Effector CD4-positive, alpha-beta T cell (primary cell): ENCODE measurements around the gene C5orf34.
"Not testable (repeated sequence)": the region's sequence is repeated elsewhere in the genome, so short reads cannot be mapped to it uniquely, and the experiment has no call there.

Experiments
- DNase-seq: peaks from one replicate; pipeline ENCODE4 v3.0.0-alpha.2; 2020
- total RNA-seq: gene quantifications from one replicate; lab custom pipeline; 2026; lab: John Stamatoyannopoulos, UW

C5orf34 gene, protein sequence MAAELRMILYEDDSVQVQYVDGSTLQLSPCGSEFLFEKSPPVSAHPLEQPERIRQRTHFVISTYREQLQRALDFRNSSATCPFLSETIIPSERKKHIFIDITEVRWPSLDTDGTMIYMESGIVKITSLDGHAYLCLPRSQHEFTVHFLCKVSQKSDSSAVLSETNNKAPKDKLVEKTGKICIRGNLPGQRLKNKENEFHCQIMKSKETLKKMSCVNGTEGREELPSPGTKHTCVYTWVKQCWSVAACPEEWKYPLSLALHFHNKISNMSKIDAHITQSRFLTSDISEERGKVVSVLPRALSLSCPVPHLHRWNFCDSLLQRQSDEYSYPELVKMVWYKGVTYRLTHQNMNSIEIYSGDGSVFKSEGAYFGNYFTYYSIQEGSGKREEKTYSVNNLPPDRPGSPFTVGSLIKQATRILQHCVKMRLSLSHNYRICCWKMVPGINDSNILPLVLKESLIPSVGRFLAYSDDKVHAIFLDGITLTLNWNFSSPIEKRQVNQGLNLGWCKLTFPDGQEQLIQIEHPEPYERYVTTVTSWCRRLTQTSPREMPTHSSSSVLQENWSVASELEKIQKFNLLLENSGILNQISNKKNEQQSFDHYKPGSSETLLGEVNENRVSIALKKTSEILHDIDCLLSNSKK
- total RNA-seq: 2.8 reads per million, percentile 9 among the genes with 10 or more reads in this experiment

DNA sequence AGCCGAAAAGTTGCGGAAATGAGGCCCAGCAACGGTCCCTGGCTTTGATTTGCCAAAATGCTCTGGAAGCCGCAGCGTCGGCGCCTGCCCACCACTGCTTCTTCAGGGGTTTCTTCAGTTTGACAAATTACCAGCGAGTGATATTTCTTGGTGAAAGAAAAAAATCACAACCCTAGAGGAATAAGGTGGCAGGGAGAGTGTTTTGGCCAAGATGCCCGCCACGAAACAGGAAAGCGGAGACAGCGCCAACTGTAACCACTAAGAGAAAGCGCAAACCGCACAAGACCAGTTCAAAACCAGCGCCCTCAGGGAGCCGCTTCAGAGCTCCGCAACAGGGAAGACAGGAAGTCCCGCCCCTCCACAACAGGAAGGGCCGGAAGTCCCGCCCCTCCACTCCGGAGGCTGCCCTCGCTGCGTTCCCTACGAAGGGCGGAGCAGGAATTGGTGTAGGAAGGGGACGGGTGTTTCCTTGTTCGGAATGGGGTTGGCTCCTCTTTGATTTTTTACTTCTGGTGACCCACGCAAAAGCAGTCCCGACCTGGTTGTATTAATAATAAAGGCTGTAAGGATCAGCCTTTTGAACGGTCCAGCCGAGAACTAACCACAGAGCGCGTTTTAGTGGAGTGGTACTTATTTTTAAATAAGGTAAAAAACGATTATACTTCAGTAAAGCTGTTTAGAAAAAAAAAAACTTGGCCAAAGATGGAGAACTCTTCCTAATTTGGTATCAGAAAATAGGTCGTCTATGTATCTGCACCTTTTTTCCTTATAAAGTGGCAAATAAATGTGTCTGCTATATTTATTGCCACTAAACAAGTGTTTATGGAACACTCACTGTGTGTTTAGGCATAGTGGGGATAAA is at the start of gene C5orf34:
Gene C5orf34 (minus strand): TSS at position 333 of the 862 bp plus-strand sequence. CDS start 5,809 bp downstream, outside the sequence.
- DNase-seq: peak; percentile 91

DNA sequence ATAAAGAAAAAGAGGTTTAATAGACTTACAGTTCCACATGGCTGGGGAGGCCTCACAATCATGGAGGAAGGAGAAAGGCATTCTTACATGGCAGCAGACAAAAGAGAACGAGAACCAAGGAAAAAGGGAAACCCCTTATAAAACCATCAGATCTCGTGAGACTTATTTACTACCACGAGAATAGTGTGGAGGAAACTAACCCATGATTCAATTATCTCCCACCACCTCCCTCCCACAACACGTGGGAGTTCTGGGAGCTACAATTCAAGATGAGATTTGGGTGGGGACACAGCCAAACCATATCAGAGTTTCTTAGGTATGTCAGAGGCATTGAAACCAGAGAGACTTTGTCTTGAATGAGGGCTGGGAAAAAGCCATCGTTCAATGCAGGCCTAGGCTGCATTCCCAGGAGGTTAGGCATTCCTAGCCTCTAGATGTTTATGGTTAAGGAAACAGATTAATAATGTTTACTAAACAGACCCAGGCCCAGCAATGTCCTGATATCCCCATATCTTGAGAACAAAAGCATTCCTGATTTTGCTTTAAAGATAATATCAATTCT is 49.4 kb upstream of the C5orf34 start:
- no peak for DNase-seq

DNA sequence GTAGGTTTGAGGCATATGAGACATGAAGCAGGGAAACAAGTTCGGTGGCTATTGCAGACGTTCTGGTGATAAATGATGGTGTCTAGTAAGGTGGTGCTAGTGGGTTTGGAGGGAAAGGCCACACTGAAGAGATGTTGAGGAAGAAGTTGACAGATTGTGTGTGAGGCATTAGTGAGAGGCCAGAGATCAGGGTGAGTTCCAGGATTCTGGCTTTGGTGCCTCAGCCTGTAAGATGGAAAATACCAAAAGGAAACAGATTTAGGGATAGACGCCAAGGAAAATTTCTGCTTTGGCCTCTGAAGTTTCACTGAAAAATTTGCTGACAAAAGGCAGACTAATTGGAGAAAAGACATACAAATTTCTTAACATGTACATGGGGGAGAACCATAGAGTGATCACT is 48.4 kb upstream of the C5orf34 start:
- DNase-seq: no peak

DNA sequence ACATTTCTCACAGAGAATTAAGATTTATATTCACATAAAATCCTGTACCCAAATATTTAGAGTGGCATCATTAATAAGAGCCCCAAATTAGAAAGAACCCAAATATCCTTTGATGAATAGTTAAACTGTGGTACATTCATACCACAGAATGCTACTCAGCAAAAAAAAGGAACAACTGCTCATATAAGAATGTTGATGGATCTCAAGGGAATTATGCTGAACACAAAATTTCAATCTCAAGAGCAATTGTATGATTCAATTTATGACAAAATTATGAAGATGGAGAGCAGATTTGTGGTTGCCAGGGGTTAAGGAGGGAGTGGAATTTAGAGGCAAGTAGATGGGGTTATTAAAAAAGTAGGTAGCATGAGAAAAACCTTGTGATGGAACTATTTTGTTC is 46.4 kb upstream of the C5orf34 start:
- no peak for DNase-seq

DNA sequence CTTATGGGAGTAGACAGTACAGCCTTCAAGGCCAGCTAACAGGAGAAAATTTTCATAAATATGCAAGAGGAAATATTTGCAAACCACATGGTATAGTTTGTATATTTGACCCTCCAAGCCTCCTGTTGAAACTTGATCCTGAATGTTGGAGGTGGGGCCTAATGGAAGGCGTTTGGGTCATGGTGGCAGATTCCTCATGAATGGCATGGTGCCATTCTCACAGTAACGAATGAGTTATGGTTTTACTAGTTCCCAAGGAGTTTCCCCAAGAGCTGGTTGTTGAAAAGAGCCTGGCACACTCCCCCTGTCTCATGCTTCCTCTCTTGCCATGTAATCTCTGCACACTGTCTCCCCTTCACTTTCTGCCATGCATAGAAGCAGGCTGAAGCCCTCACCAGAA is 45.2 kb upstream of the C5orf34 start:
- no peak for DNase-seq

DNA sequence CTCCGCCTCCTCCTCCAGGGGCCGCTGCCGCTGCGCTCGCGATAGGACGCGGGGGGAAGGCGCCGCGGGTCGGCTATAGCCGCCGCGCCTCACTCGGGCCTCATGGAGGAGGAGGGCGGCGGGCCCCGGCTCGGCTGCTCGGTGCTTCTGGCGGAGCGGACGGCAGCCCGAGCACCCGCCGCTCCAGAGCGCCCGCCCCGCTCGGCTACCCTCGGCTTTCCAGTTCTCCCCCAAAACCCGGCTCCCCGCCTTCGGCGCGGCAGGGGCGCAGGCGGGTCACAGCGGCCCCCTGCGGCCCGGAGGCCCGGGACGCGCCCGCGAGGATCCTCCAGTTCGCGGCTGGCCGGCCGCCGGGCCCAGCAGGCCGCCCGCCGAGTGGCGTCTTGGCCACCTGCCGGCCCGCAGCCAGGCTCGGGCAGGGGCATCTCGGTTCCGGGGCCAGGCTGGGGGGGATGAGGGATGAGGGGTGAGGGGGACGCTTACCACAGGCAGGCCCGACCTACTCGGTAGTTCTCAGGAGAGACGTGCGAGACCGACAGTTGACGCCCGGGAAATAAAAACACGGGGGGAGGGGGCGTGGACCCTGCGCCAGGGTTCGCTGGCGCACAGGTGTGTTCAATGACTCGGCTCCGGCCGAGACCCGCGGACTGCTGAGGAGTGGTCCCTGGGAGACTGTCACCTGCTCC is 42.1 kb upstream of the C5orf34 start, which contains the start of gene PAIP1:
Gene PAIP1 (minus strand): TSS at position 221 of the 686 bp plus-strand sequence. CDS start 231 bp downstream, outside the sequence.
- peak; percentile 76 for DNase-seq

DNA sequence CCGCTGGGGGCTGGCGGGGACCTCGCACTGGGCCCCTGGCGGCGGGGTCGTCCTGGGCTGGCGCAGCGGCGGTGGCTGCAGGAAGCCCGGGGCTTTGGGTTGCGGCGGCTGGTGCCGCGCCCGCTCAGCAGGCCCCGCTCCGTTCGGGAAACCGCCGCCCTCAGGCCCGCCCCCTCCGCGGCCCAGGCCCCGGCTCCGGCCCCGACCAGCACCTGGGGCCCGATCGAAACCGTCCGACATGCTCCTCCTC is 41.6 kb upstream of the C5orf34 start:
- DNase-seq: not testable (repeated sequence)

DNA sequence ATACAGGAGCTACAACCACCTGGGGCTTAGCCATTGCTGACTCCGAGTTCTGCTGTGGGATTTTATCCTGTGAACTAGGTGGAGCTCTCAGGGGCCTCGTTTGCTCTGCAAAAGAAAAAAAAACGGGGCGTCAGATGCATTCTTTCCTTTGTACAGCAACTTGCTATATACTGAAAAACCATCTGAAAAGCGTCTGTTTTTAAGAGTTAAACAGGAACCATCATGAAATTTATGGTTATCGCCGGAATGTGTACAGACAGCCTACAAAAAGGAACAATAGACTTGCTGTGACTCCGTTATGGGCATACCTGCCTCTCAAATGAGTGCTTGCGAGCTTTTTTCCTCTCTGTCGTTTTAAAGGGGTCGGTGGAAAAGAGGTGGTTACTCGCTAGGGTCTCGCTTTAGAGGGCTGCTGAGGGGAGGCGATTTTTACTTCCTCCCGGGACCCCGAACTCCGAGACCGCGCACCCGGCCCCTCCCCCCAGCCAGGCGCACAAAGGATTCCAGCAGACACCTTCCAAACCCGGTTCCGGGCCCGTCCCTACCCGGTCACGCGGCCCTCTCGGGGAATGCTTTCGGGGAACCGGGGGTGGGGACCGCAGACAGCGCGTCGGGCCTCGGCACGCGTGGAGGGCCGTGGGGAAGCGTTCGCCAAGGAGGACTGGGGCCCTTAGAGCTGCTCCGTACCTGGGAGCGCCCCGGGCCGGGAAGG is 41.1 kb upstream of the C5orf34 start:
- DNase-seq: peak; percentile 24

DNA sequence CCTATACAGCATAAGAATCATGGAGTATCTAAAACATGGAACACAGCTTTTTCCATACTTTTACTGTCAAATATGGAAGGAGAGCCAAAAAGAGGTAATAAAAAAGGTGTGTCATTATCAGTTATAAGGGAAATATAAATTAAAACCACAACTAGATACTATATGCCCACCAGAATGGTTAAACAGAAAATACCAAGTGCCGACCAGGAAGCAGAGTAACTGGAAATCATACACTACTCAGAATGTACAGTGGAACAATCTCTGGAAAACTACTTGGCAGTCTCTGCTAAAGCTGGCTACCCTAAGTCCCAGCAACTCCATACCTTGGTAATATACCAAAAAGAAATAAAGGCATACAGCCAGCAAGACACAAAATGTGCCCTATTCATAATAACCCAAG is 39.5 kb upstream of the C5orf34 start:
- no peak for DNase-seq

DNA sequence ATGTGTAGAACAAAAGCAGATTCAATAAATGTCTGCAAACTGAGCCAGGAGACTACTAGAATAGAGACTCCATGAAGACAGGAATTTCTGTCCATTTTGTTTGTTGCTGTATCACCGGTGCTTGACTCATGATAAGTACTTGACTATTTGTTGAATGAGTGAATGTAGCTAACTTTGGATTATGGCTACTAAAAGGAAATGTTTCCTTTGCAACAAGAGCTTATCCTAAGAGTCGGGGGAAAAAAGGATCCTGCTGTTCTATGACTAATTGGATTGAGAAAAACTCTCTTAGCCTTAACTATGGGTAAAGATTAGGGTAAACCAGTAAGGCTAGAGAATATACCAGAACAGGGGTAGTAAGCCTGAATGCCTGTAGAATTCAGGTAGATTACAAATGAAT is 38.4 kb upstream of the C5orf34 start:
- DNase-seq: no peak

DNA sequence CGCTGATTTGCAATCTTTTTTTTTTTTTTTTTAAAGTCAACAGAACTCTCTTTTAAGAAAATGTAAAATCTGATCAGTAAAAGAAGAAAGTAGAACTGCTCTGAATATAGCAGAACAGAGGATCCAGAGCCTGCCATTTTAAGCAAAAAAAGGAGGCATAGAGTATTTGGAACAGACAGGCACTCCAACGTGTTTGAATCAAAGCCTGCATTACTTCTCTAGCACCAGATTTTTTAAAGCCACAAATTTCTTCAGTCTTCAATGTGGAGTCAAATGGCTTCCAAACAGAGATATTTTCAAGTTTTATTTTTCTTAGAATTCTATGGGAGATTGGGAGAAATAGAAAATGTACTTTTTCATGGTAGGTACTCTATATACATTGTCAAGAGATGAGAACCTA is 36.8 kb upstream of the C5orf34 start:
- DNase-seq: no peak

DNA sequence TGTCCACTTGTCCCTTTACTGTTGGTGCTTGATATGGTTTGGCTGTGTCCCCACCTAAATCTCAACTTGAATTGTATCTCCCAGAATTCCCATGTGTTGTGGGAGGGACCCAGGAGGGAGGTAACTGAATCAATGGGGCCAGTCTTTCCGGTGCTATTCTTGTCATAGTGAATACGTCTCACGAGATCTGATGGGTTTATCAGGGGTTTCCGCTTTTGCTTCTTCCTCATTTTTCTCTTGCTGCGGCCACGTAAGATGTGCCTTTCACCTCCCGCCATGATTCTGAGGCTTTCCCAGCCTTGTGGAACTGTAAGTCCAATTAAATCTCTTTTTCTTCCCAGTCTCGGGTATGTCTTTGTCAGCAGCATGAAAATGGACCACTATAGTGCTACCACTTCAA is 34.3 kb upstream of the C5orf34 start:
- DNase-seq: not testable (repeated sequence)

DNA sequence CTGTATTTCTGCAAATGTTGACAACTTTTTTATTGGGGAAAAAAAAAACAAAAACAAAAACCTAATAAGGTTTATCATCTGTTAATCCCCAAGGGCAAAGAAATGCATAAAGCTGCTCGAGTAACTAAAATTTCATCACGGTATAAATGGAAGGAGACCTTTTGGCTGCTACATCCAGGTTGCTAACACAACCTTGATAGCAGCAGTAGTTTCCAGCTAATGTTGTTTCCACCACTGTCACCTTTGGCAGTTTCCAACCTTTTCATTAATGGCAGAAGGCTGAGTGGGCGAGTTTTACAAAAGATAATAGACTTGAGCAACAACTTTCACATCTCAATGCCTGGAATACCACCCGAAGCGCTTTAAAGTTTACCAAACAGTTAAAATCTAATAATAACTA is 33.4 kb upstream of the C5orf34 start:
- DNase-seq: no peak

DNA sequence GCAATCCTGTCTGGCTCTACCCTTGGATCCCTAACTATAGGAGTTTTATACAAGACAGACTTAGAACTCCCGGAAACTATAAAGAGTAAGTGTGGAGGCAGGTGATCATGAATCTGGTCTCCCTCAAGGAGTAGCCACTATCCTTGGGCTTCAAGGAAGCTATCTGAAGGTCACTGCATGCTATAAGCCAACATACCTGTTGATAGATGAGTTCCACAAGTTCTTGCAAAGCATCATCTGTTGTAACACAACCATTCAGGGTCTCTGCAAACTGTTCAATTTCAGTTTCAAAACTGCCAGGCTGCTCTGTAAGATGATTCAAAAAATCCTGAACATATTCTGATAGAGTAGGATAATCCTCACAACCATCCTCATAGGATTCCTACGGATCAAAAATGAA is 32.6 kb upstream of the C5orf34 start:
- no peak for DNase-seq

DNA sequence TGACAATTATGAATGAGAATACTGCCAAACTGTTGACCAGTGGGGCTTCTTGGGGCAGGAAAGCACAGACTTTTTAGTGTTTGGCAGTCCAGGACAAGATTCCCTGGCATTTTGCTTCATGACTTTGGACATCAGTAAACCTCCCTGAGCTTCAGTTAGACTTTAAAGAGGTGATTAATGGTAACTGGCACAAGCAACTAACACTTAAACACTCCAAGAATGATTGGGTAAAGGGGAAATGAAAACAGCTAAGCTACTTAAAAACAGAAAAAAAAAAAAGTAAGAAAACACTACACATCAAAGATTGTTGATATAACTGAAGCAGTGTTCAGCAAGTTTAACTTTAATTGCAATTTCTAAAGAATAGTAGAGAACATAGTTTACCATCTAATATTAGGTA is 28.5 kb upstream of the C5orf34 start:
- no peak for DNase-seq

DNA sequence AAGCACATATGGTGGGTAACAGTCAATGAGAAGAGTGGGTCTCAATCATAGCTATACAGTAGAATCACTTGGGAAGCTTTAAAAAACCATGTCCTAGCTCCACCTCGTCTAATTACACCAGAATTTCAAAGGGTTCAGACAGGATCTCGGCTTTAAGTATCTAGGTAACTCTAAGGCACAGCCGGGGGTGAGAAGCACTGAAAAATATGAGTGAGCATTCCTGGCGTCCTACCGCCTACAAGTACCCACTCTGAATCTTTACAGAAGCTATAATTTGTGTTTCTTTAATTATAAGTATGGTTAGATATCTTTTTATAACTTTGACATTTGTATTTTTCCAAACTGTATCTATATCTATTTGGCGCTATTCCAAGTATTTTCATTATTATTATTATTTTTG is 25.8 kb upstream of the C5orf34 start:
- no peak for DNase-seq

DNA sequence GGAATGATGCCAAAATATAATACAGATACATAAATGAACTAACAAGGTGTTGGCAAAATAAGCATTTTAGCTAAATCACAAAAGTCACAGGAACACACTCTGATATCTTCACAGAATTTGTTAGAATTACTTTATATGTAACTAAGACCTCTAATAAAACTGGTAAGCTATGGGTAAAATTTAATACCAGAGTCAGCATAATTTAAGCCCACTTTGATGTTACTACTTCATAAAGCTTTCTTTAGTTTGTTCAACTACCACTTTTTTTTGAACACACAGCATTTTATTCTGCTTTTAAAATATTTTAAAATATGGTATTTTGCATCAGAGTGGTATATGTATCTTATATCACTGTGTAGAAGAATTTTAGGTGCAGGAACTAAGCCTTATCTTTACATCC is 22.0 kb upstream of the C5orf34 start:
- DNase-seq: no peak

DNA sequence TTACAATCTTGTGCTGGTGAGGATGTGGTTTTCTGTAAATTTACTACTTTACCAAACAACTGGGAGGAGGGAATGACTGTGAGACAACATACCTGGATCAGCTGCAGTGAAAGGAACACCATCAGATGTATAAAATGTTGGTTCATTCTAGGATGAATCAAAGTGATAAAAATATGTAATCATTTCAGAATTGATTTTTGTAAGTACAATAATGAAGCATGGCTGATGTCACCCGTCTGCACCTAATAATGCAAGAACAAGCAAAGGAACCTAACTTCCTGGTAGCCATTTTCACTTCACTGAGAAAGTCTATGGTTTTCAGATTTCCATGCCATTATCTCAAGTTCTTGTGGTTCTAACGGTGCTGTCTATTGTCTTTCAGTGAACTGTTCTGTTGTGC is 18.7 kb upstream of the C5orf34 start:
- no peak for DNase-seq

DNA sequence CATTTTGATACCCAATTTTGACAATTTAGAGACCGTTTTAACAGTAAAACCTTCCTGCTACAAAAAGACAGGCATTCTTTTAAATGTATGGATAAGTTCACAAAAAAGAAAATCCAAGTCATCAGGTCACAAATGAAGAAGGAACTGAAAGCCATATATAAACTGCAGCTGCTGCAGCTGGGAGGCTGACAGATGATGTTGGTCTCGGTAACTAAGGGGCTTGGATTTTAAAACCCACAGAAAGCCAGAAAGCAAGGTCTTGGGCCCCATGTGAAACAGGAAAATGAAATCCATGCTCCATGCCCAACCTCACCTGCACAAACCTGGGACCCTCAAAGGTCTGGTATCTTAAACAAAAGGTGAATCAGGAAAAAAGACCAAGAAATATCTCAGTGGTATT is 15.7 kb upstream of the C5orf34 start:
- DNase-seq: no peak

DNA sequence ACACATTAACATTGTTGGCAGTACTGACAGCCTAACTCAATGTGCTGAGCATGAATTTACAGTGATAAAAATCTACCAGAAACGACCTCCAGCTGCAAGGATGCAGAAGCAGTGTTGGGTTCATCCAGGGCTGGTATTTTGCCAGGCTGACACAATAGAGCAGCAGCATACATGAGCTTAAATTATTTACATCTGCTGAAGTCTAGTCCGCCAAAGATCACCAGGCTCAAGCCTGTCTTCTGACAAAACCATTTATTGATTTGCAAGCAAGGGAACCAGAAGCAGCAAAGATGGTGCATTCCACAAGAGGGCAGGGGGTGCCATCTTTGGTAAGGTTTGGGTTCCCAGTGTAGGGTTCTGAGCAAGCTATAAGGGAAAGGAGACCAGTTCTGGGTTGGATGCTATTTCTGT is 8.7 kb upstream of the C5orf34 start:
- no peak for DNase-seq

DNA sequence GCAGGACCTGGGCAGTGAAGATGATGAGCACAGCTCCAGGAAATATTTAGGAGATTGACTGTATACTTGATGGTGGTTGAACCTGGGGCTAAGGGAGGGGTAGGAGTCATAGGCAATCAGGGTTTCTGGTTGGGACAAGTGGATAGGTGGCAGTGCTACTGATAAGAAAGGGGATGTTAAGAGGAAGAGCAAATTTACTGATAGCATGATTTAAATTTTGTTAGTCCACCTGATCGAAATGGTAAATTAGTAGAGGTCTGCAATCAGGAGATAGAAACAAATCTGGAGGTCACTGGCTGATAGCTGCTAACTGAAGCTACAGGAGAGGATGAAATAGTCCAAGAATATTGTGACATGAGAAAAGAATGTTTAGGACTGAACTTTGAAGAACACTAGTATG is 5.7 kb upstream of the C5orf34 start:
- DNase-seq: no peak

DNA sequence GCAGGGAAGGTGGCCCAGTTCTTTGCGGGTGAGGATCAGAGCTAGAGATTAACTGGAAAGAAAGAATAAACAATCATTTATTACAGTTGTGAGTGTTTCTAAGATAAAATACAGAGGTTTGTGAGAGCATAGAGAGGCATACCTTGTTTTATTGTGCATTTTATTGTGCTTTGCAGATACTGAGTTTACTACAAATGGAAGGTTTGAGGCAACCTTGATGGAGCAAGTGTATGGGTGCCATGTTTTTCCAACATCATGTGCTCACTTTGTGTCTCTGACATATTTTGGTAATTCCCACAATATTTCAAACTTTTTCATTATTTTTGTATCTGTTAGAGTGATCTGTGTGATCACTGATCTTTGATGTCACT is 715 bp upstream of the C5orf34 start:
- DNase-seq: no peak
